ENCODE results near the gene NEUROG1. TPM values are rescaled to one million over a fixed set of nuclear protein-coding genes. Genes with fewer than 3 reads are reported as not detected.
"Not testable (repeated sequence)": the region's sequence is repeated elsewhere in the genome, so short reads cannot be mapped to it uniquely, and the experiment has no call there.

NEUROG1 gene
- total RNA-seq, 1 donor from 2014 or later: not detected

GRCh38 chr5:135497971-135498636 lies 37.7 kb downstream of the NEUROG1 start:
- Histone ChIP-seq H3K36me3 (ENCODE audit: control insufficient read depth, insufficient read depth, low read length) (no peaks in the 10 kb centered on the region), H3K4me3 (ENCODE audit: low read depth, low read length) (no peak overlapping the region), H3K27me3 (ENCODE audit: control insufficient read depth, insufficient read depth, low read length) (no peaks in the 10 kb centered on the region)
- FAIRE-seq (no peak), DNase-seq (ENCODE audit: low read depth) (peak; percentile 47)
- TF ChIP-seq, protein P1, sequence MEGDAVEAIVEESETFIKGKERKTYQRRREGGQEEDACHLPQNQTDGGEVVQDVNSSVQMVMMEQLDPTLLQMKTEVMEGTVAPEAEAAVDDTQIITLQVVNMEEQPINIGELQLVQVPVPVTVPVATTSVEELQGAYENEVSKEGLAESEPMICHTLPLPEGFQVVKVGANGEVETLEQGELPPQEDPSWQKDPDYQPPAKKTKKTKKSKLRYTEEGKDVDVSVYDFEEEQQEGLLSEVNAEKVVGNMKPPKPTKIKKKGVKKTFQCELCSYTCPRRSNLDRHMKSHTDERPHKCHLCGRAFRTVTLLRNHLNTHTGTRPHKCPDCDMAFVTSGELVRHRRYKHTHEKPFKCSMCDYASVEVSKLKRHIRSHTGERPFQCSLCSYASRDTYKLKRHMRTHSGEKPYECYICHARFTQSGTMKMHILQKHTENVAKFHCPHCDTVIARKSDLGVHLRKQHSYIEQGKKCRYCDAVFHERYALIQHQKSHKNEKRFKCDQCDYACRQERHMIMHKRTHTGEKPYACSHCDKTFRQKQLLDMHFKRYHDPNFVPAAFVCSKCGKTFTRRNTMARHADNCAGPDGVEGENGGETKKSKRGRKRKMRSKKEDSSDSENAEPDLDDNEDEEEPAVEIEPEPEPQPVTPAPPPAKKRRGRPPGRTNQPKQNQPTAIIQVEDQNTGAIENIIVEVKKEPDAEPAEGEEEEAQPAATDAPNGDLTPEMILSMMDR (IDR thresholded peaks at IDR 0.05; ENCODE audit: insufficient read depth, low read length, severe bottlenecking): no peak

- not testable (repeated sequence) for H3K4me3 ChIP-seq (ENCODE audit: low read depth, low read length); FAIRE-seq; H3K27me3 ChIP-seq (ENCODE audit: control insufficient read depth, insufficient read depth, low read length); DNase-seq (ENCODE audit: low read depth); H3K36me3 ChIP-seq (ENCODE audit: control insufficient read depth, insufficient read depth, low read length)
Measured at GRCh38 chr5:135495531-135495930, 40.2 kb downstream of the NEUROG1 start.

- Histone ChIP-seq H3K27me3 (ENCODE audit: control insufficient read depth, insufficient read depth, low read length) (no peaks in the 10 kb centered on the region), H3K36me3 (ENCODE audit: control insufficient read depth, insufficient read depth, low read length) (no peaks in the 10 kb centered on the region), H3K4me3 (ENCODE audit: low read depth, low read length) (no peak overlapping the region)
- FAIRE-seq: no peak
- TF ChIP-seq, protein P1 (IDR thresholded peaks at IDR 0.05; ENCODE audit: insufficient read depth, low read length, severe bottlenecking): no peak
- DNase-seq (ENCODE audit: low read depth): no peak
Measured at GRCh38 chr5:135494196-135494595, 41.6 kb downstream of the NEUROG1 start.

GRCh38 chr5:135493406-135494180 lies 42.2 kb downstream of the NEUROG1 start:
- Histone ChIP-seq H3K36me3 (ENCODE audit: control insufficient read depth, insufficient read depth, low read length) (no peaks in the 10 kb centered on the region), H3K4me3 (ENCODE audit: low read depth, low read length) (no peak overlapping the region), H3K27me3 (ENCODE audit: control insufficient read depth, insufficient read depth, low read length) (no peaks in the 10 kb centered on the region)
- peak; percentile 97 for FAIRE-seq
- TF ChIP-seq, protein P1 (IDR thresholded peaks at IDR 0.05; ENCODE audit: insufficient read depth, low read length, severe bottlenecking): no peak
- DNase-seq (ENCODE audit: low read depth): peak; percentile 99

- FAIRE-seq: peak; percentile 92
Measured at GRCh38 chr5:135492319-135492626, 43.5 kb downstream of the NEUROG1 start.

More at GRCh38 chr5:135492319-135492626, 43.5 kb downstream of the NEUROG1 start:
- DNase-seq (ENCODE audit: low read depth): peak; percentile 95
- peaks cover 8% of the 10 kb centered on the region for H3K27me3 ChIP-seq (ENCODE audit: control insufficient read depth, insufficient read depth, low read length)
- TF ChIP-seq, protein P1 (IDR thresholded peaks at IDR 0.05; ENCODE audit: insufficient read depth, low read length, severe bottlenecking): no peak
- H3K36me3 ChIP-seq (ENCODE audit: control insufficient read depth, insufficient read depth, low read length): no peaks in the 10 kb centered on the region
- no peak overlapping the region for H3K4me3 ChIP-seq (ENCODE audit: low read depth, low read length)
